Measurements from ENCODE around the gene SELENON. TPM values are rescaled to one million over a fixed set of nuclear protein-coding genes. Genes with fewer than 3 reads are reported as not detected.

The SELENON gene
- total RNA-seq, 4 donors from 2014 or later, result 20.0 to 51.0 (median 43.3) TPM

DNA sequence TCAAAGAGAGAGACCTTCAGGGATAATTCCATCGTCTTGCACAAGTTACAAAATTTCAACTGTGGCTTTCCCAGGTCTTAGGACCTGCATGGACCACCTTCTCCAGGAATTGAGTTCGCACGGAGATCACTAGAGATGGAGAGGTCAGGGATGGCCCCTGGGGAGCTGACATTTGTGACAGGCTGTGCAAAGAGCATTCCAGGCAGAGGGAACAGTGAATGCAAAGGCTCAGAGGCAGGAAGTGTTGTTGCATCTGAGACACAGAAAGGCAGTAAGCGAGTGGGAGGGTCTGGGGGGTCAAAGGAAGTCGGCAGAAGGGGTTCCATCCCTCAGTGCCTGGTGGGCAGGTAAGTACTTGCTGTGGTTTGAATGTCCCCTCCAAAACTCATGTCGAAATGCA lies 9.5 kb upstream of the SELENON start:
- DNase-seq, result no peak
- intact Hi-C loops (cut with DNase I; ENCODE audit: low total_unique reads), result no loop called here
- in situ Hi-C loops (cut with MboI; ENCODE audit: low sequenced_read_pairs in 4 of 4), result no loop called here

GRCh38 chr1:25792115-25792514 lies 7.9 kb upstream of the SELENON start:
- H3K36me3 ChIP-seq, result no peaks in the 10 kb centered on the region
- ATAC-seq (no peak), DNase-seq (no peak)
- TF ChIP-seq POLR2A (IDR thresholded peaks at IDR 0.05), result no peak
- TF ChIP-seq CTCF (IDR thresholded peaks at IDR 0.05 in 4 of 5, conservative IDR thresholded peaks at IDR 0.05 in 1 of 5), result no peak
- in situ Hi-C loops (cut with MboI; ENCODE audit: low sequenced_read_pairs in 4 of 4) (no loop called here), intact Hi-C loops (cut with DNase I; ENCODE audit: low total_unique reads) (no loop called here)
- H3K4me3 ChIP-seq, result no peak overlapping the region
- H3K27ac ChIP-seq, result peak overlapping the region in 2 of 4 donors; percentile 5 to 18
- peaks cover 41 to 43% of the 10 kb centered on the region in 2 donors for H3K4me1 ChIP-seq
- H3K27me3 ChIP-seq, result no peaks in the 10 kb centered on the region
- H3K9me3 ChIP-seq, result no peaks in the 10 kb centered on the region

More for the DNA sequence above, 9.5 kb upstream of the SELENON start:
- H3K27ac ChIP-seq, result no peak overlapping the region
- no peaks in the 10 kb centered on the region for H3K27me3 ChIP-seq
- H3K36me3 ChIP-seq, result no peaks in the 10 kb centered on the region
- H3K9me3 ChIP-seq, result no peaks in the 10 kb centered on the region
- H3K4me1 ChIP-seq, result peaks cover 42 to 44% of the 10 kb centered on the region in 2 donors
- no peak for ATAC-seq
- TF ChIP-seq POLR2A (IDR thresholded peaks at IDR 0.05) (no peak), CTCF (IDR thresholded peaks at IDR 0.05 in 4 of 5, conservative IDR thresholded peaks at IDR 0.05 in 1 of 5) (no peak)
- H3K4me3 ChIP-seq, result no peak overlapping the region

GRCh38 chr1:25793585-25794170 lies 6.3 kb upstream of the SELENON start:
- peak overlapping the region; percentile 44 to 91 (median 75) for H3K27ac ChIP-seq
- intact Hi-C loops (cut with DNase I; ENCODE audit: low total_unique reads), result no loop called here

DNA sequence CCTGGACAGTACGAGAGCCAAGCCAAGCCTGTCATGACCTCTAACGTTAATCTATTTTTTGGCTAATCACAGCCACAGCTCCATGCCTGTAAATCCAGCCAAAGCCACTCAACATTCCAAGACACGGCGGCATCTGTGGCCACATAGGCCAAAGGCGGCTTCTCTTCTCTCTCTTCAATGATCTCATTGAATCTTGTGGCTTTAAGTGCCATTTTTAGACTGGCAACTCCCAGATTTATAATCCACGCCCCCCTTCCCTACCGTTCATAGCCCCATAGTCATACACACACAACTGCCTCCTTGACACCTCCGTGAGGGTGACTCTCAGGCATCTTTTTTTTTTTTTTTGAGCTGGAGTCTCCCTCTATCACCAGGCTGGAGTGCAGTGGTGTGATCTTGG lies 5.7 kb upstream of the SELENON start:
- in situ Hi-C loops (cut with MboI; ENCODE audit: low sequenced_read_pairs in 4 of 4) (no loop called here), intact Hi-C loops (cut with DNase I; ENCODE audit: low total_unique reads) (no loop called here)
- no peaks in the 10 kb centered on the region for H3K27me3 ChIP-seq
- no peak for DNase-seq
- no peak for TF ChIP-seq POLR2A (IDR thresholded peaks at IDR 0.05)
- no peak for TF ChIP-seq CTCF (IDR thresholded peaks at IDR 0.05 in 4 of 5, conservative IDR thresholded peaks at IDR 0.05 in 1 of 5)
- ATAC-seq, result no peak
- H3K9me3 ChIP-seq, result no peaks in the 10 kb centered on the region
- no peaks in the 10 kb centered on the region for H3K36me3 ChIP-seq
- no peak overlapping the region for H3K4me3 ChIP-seq
- H3K4me1 ChIP-seq, result peaks cover 40 to 43% of the 10 kb centered on the region in 2 donors
- peak overlapping the region; percentile 44 to 91 (median 75) for H3K27ac ChIP-seq

More at GRCh38 chr1:25793585-25794170, 6.3 kb upstream of the SELENON start:
- ATAC-seq (no peak), DNase-seq (no peak)
- Histone ChIP-seq H3K4me3 (no peak overlapping the region), H3K9me3 (no peaks in the 10 kb centered on the region), H3K36me3 (no peaks in the 10 kb centered on the region), H3K27me3 (no peaks in the 10 kb centered on the region), H3K4me1 (peaks cover 39 to 40% of the 10 kb centered on the region in 2 donors)
- TF ChIP-seq CTCF (IDR thresholded peaks at IDR 0.05 in 4 of 5, conservative IDR thresholded peaks at IDR 0.05 in 1 of 5) (no peak), POLR2A (IDR thresholded peaks at IDR 0.05) (no peak)
- in situ Hi-C loops (cut with MboI; ENCODE audit: low sequenced_read_pairs in 4 of 4), result no loop called here

Data from gastrocnemius medialis (tissue), 4 donors.